IMR-90 (cell line): ENCODE results near the gene DEGS2. TPM values are rescaled to one million over a fixed set of nuclear protein-coding genes. Genes with fewer than 3 reads are reported as not detected.

Source experiments
- ATAC-seq: fragments of 200-7000 bp; cut with Tn5 transposase; 2 replicates; pipeline ENCODE4 v1.9.1; 2020; ENCODE audit warnings: low read depth, mild to moderate bottlenecking, moderate library complexity
- BruUV-seq: library from RNA; stranded (reverse); fragments of 400-500 nt; replicated peaks from 2 replicates; lab custom pipeline; 2021; lab: Mats Ljungman, UMichigan
- CTCF ChIA-PET: fragments of 300-600 bp; formaldehyde crosslinking; extraction: SDS; loops from one replicate; lab custom pipeline; 2021; ENCODE audit warnings: antibody characterized with exemption; lab: Yijun Ruan, JAX
- POLR2A ChIA-PET: fragments of 300-600 bp; sonication (Branson Sonifier 250); formaldehyde crosslinking; loops from one replicate; lab custom pipeline; 2022; ENCODE audit warnings: antibody characterized with exemption; ENCODE audit not compliant: unreplicated experiment; lab: Charles Lee
- DNase-seq: peaks from one replicate; pipeline ENCODE4 v3.0.0; 2013
- H2AFZ ChIP-seq: replicated peaks from 2 replicates; pipeline ENCODE3; 2013; ENCODE audit warnings: low read length, mild to moderate bottlenecking; ENCODE audit not compliant: poor library complexity
- H2AK5ac ChIP-seq: 2 replicates; pipeline ENCODE4 v1.6.1; 2013; ENCODE audit warnings: low read depth, low read length, inconsistent platforms
- H2AK9ac ChIP-seq: replicated peaks from 2 replicates; pipeline ENCODE3; 2013; ENCODE audit warnings: mild to moderate bottlenecking, low read depth, low read length, moderate library complexity; ENCODE audit not compliant: poor library complexity
- H2BK120ac ChIP-seq: 2 replicates; pipeline ENCODE4 v1.6.1; 2013; ENCODE audit warnings: low read depth, low read length, inconsistent platforms
- H2BK15ac ChIP-seq: 3 replicates; pipeline ENCODE4 v1.6.1; 2013; ENCODE audit warnings: low read depth, low read length, inconsistent platforms
- H2BK20ac ChIP-seq: 2 replicates; pipeline ENCODE4 v1.6.1; 2013; ENCODE audit warnings: low read depth, mild to moderate bottlenecking, inconsistent platforms, low read length, moderate library complexity
- H2BK5ac ChIP-seq: 2 replicates; pipeline ENCODE4 v1.6.1; 2013; ENCODE audit warnings: mild to moderate bottlenecking, low read depth, low read length, inconsistent platforms; ENCODE audit not compliant: poor library complexity, severe bottlenecking
- H3K14ac ChIP-seq: replicated peaks from 2 replicates; pipeline ENCODE4 v1.6.1; 2013; ENCODE audit warnings: low read depth, low read length, inconsistent platforms
- H3K18ac ChIP-seq: 2 replicates; pipeline ENCODE4 v1.6.1; 2013; ENCODE audit warnings: low read depth, low read length, control low read depth
- H3K23ac ChIP-seq: 2 replicates; pipeline ENCODE4 v1.6.1; 2013; ENCODE audit warnings: low read depth, low read length, inconsistent platforms
- H3K27ac ChIP-seq: 2 replicates; pipeline ENCODE4 v1.5.1; 2013; ENCODE audit warnings: mild to moderate bottlenecking, control low read depth, low read length; ENCODE audit not compliant: insufficient read depth
- H3K27me3 ChIP-seq: 2 replicates; pipeline ENCODE4 v1.6.1; 2013; ENCODE audit warnings: low read length; ENCODE audit not compliant: control insufficient read depth, insufficient read depth
- H3K36me3 ChIP-seq: 2 replicates; pipeline ENCODE4 v1.6.1; 2013; ENCODE audit warnings: low read length, mixed read lengths; ENCODE audit not compliant: control insufficient read depth, insufficient read depth
- H3K4ac ChIP-seq: 2 replicates; pipeline ENCODE4 v1.6.1; 2013; ENCODE audit warnings: low read depth, low read length, inconsistent platforms
- H3K4me1 ChIP-seq: 2 replicates; pipeline ENCODE4 v1.6.1; 2013; ENCODE audit warnings: low read length, mixed read lengths; ENCODE audit not compliant: control insufficient read depth, insufficient read depth
- H3K4me2 ChIP-seq: 2 replicates; pipeline ENCODE4 v1.6.1; 2013; ENCODE audit warnings: low read depth, mild to moderate bottlenecking, control low read depth, low read length, moderate library complexity
- H3K4me3 ChIP-seq: 2 replicates; pipeline ENCODE4 v1.5.1; 2013; ENCODE audit warnings: low read depth, mild to moderate bottlenecking, control low read depth, low read length, moderate library complexity; ENCODE audit not compliant: insufficient read depth
- H3K56ac ChIP-seq: 2 replicates; pipeline ENCODE4 v1.6.1; 2013; ENCODE audit warnings: low read length, inconsistent platforms; ENCODE audit not compliant: insufficient read depth; ENCODE audit errors: extremely low read depth
- H3K79me1 ChIP-seq, 2 experiments: 2 replicates each; pipeline ENCODE4 v1.6.1; 2013; ENCODE audit warnings: low read length in 2 of 2, inconsistent platforms in 1 of 2, low read depth in 1 of 2
- H3K9ac ChIP-seq: 2 replicates; pipeline ENCODE4 v1.6.1; 2013; ENCODE audit warnings: low read depth, low read length, control low read depth
- H3K9me1 ChIP-seq: 2 replicates; pipeline ENCODE4 v1.6.1; 2013; ENCODE audit warnings: low read length, inconsistent platforms; ENCODE audit not compliant: insufficient read depth
- H3K9me3 ChIP-seq: 2 replicates; pipeline ENCODE4 v1.6.1; 2013; ENCODE audit warnings: low read length; ENCODE audit not compliant: control insufficient read depth, insufficient read depth
- H4K20me1 ChIP-seq: 2 replicates; pipeline ENCODE4 v1.6.1; 2013; ENCODE audit warnings: low read length, inconsistent platforms; ENCODE audit not compliant: insufficient read depth
- H4K5ac ChIP-seq: 2 replicates; pipeline ENCODE4 v1.6.1; 2013; ENCODE audit warnings: mild to moderate bottlenecking, low read depth, low read length, control low read depth
- H4K8ac ChIP-seq, 2 experiments: 2 replicates each; pipeline ENCODE4 v1.6.1; 2013; ENCODE audit warnings: low read depth in 2 of 2, low read length in 2 of 2, control low read depth in 1 of 2, inconsistent platforms in 1 of 2
- H4K91ac ChIP-seq: 2 replicates; pipeline ENCODE4 v1.6.1; 2013; ENCODE audit warnings: low read depth, low read length, inconsistent platforms; ENCODE audit not compliant: insufficient read depth
- CEBPB ChIP-seq: IDR thresholded peaks from 2 replicates; pipeline ENCODE4 v1.6.1; 2012; ENCODE audit warnings: low read depth, low read length, improper control_type of control experiment
- CHD1 ChIP-seq: IDR thresholded peaks from 2 replicates; pipeline ENCODE4 v1.6.1; 2012; ENCODE audit warnings: low read depth, low read length, improper control_type of control experiment
- MAZ ChIP-seq: IDR thresholded peaks from 2 replicates; pipeline ENCODE4 v1.6.1; 2012; ENCODE audit warnings: low read depth, mild to moderate bottlenecking, low read length, improper control_type of control experiment, moderate library complexity, borderline replicate concordance
- NFE2L2 ChIP-seq: fragments of 150-350 bp; IDR thresholded peaks from 2 replicates; pipeline ENCODE4 v1.6.1; 2016; ENCODE audit warnings: low read depth, mild to moderate bottlenecking, low read length
- RFX5 ChIP-seq: IDR thresholded peaks from 2 replicates; pipeline ENCODE4 v1.8.0; 2012; ENCODE audit warnings: low read depth, mild to moderate bottlenecking, low read length, moderate library complexity
- WGBS, 2 experiments: methylation state at CpG; one replicate each; pipeline versions ENCODE4 v1.1.5 to v1.1.7; 2013; ENCODE audit warnings: missing lambda C conversion rate in 2 of 2; ENCODE audit not compliant: insufficient read length in 1 of 2; ENCODE audit errors: extremely low coverage in 2 of 2; 5-methylcytosine and 5-hydroxymethylcytosine counted together
- dilution Hi-C: fragments of 300-500 bp; cut with HindIII; formaldehyde crosslinking; loops from one replicate; pipeline ENCODE4 v1.14.3; 2018; ENCODE audit warnings: low sequenced_read_pairs; ENCODE audit not compliant: unreplicated experiment
- in situ Hi-C: fragments of 300-500 bp; cut with MboI; formaldehyde crosslinking; loops from 3 replicates; pipeline ENCODE4 v1.14.3; 2019; ENCODE audit warnings: low sequenced_read_pairs, inconsistent platforms, mixed read lengths
- intact Hi-C: fragments of 100-400 bp; cut with micrococcal nuclease; formaldehyde crosslinking; loops from 2 replicates; pipeline ENCODE4 v1.10.0; 2022
- polyA plus RNA-seq, 3 experiments: library from polyadenylated mRNA; depleted of rRNA; stranded (reverse); fragments of >200 nt; gene quantifications; 2 replicates each; pipeline ENCODE4 v1.2.3, GENCODE V29; 2012; ENCODE audit warnings: low replicate concordance in 1 of 3
- total RNA-seq: library from RNA; depleted of rRNA; stranded (reverse); fragments of >200 nt; gene quantifications from 2 replicates; pipeline ENCODE4 v1.2.3, GENCODE V29; 2012

DEGS2 gene
- total and polyA plus RNA-seq, 2 of the 4 experiments (the other 2 are of a cell fraction) = not detected

DNA sequence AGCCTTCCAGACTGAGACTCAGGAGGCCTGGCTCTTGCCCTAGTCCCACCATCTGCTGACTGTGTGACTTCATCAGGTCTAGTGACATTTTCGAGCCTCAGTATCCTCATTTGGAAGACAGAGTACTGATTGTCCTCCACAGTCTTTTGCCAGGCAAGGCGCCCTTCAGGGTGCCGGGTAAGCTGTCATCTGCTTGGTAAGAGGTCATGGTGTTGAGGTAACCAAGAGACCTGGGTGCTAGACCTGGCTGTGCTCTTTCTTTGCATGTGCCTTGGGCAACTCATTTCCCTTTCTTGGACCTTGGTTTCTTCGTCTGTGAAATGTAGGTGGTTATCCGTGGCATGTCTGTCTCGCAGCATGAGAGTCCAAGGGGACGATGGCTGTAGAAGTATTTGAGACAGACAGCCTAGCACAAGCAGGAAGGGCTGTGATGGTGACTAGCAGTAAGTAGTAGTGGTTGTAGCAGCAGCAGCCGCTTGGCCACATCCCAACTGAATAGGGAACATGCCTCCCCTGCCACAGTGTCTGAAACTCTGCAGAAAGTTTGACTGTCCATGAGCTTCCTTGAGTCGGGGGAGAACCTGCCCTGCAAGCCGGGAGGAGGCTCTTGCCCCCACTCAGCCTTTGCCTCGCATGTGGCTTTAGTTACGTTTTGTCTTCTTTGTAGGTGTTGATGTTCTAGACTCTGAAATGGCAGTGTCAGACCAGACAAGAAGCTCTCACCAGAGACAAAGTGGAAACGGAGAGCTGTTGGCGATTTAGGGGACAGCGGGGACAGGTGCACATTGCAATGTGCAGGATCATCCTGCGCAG lies 53.9 kb downstream of the DEGS2 start:
- peak overlapping the region; percentile 8; the same call in 1 of the 2 replicates for H3K4ac ChIP-seq
- WGBS, 2 experiments = 98% methylated on average over 7 of the region's 16 CpGs; no CpG with 5 or more reads in 1 of the 2 experiments
- ChIA-PET POLR2A (no interaction called here), CTCF (interaction anchor here (1.0 kb wide), 1 partner anchor 123 kb away, joined by 3 read pairs; no protein-coding TSS in a partner anchor)
- no peak overlapping the region for H2BK120ac ChIP-seq
- H2AK9ac ChIP-seq = no peak overlapping the region
- H4K20me1 ChIP-seq = no peaks in the 10 kb centered on the region
- H2BK5ac ChIP-seq = no peak overlapping the region
- ATAC-seq (no peak), DNase-seq (no peak)
- peaks cover 24% of the 10 kb centered on the region for H3K9me1 ChIP-seq
- no peak overlapping the region for H4K8ac ChIP-seq
- no peaks in the 10 kb centered on the region for H3K9me3 ChIP-seq
- H3K27ac ChIP-seq = no peak overlapping the region
- H4K91ac ChIP-seq = no peak overlapping the region
- no peaks in the 10 kb centered on the region for H3K27me3 ChIP-seq
- no peak overlapping the region for H2AFZ ChIP-seq
- in situ Hi-C loops (no loop called here), intact Hi-C loops (loop anchor here (5.0 kb wide), 1 partner anchor 73 kb away; no protein-coding TSS in a partner anchor), dilution Hi-C loops (no loop called here)
- TF ChIP-seq CEBPB = no peak
- TF ChIP-seq NFE2L2 = no peak
- no peak for TF ChIP-seq CHD1
- TF ChIP-seq RFX5 = no peak
- TF ChIP-seq MAZ = no peak
- H2AK5ac ChIP-seq = no peak overlapping the region
- no peak overlapping the region for H2BK20ac ChIP-seq
- H3K14ac ChIP-seq = no peak overlapping the region
- peak overlapping the region; percentile 45; the same call in 1 of the 2 replicates for H3K23ac ChIP-seq
- no TSS peak for BruUV-seq
- H3K4me3 ChIP-seq = no peak overlapping the region
- H3K56ac ChIP-seq = no peak overlapping the region
- peaks cover 9 to 26% of the 10 kb centered on the region in 2 experiments; a peak in 2 of 4 replicates for H3K79me1 ChIP-seq
- no peak overlapping the region for H3K9ac ChIP-seq
- H3K4me2 ChIP-seq = no peak overlapping the region
- no peaks in the 10 kb centered on the region for H3K36me3 ChIP-seq
- H2BK15ac ChIP-seq = no peak overlapping the region
- no peak overlapping the region; the same call in 1 of the 2 replicates for H4K5ac ChIP-seq
- peaks cover 21% of the 10 kb centered on the region for H3K4me1 ChIP-seq
- H3K18ac ChIP-seq = no peak overlapping the region
